ENCODE results near the gene EIF3L. TPM values are rescaled to one million over a fixed set of nuclear protein-coding genes. Genes with fewer than 3 reads are reported as not detected.

EIF3L gene
- total and polyA plus RNA-seq, 10 of the 15 experiments (the other 5 are each of a cell fraction or from before 2014, with no cell fraction given) = 294 to 1,037 (median 618) TPM

DNA sequence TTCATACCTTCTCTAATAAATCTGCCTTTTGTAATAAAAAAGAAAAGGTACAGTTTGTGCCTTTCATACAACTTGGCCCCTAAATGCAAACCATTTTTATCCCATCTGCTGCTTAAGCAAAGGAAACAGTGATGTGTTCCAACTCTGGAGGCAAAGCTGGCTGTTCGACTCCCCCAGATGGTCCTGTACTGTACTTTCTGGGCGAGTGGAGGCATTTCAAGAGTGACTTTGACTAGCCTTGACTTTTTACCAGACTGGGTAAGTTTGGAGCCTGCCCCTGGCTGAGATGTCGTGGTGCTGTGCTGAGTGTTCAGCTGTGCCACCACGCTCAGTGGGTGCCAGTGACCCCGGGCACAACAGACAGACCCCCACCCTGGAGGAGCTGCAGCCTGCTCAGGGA, 67.1 kb downstream of the EIF3L start:
- Histone ChIP-seq H3K27ac (ENCODE audit: control insufficient read depth, insufficient read depth) (no peak overlapping the region), H3K36me3 (ENCODE audit: control insufficient read depth in 2 of 2, insufficient read depth in 2 of 2, low read length in 1 of 2) (peaks cover 0 to 3% of the 10 kb centered on the region in 2 experiments; a peak in 2 of 4 replicates), H3K79me2 (ENCODE audit: control insufficient read depth, insufficient read depth, low read length) (no peaks in the 10 kb centered on the region), H3K4me3 (no peak overlapping the region), H3K9ac (ENCODE audit: control insufficient read depth, insufficient read depth, low read length) (no peak overlapping the region), H3K9me3 (replicated peaks; ENCODE audit: control insufficient read depth, insufficient read depth, low read length) (no peaks in the 10 kb centered on the region), H3K27me3 (replicated peaks in 1 of 2; ENCODE audit: control insufficient read depth in 2 of 2, insufficient read depth in 2 of 2, low read length in 1 of 2) (no peaks in the 10 kb centered on the region), H3K4me2 (ENCODE audit: control insufficient read depth, insufficient read depth) (no peak overlapping the region), H3K4me1 (ENCODE audit: control insufficient read depth, insufficient read depth, low read length) (no peaks in the 10 kb centered on the region), H2AFZ (ENCODE audit: control insufficient read depth, low read depth, low read length) (no peak overlapping the region), H4K20me1 (ENCODE audit: control insufficient read depth, insufficient read depth) (no peaks in the 10 kb centered on the region)
- ChIA-PET POLR2A (no interaction called here), RAD21 (ENCODE audit: unreplicated experiment) (no interaction called here), SMC1A (ENCODE audit: uncharacterized antibody, unreplicated experiment) (interaction anchor here (0.9 to 1.3 kb wide), 2 partner anchors 10 to 56 kb away, joined by 3 read pairs; partner anchors contain the start of gene MICALL1), CTCF (interaction anchor here (1.1 kb wide), 1 partner anchor 18 kb away, joined by 3 read pairs; no protein-coding TSS in a partner anchor)
- TF ChIP-seq DPF2 (IDR thresholded peaks at IDR 0.05) (no peak), CHD2 (IDR thresholded peaks at IDR 0.05; ENCODE audit: borderline replicate concordance, low read depth, low read length) (no peak), ZNF207 (IDR thresholded peaks at IDR 0.05; ENCODE audit: borderline replicate concordance) (no peak), ZNF622 (IDR thresholded peaks at IDR 0.05) (no peak), RELA (IDR thresholded peaks at IDR 0.05; ENCODE audit: borderline replicate concordance, partially characterized antibody) (no peak), SRF (IDR thresholded peaks at IDR 0.05; ENCODE audit: low read depth in 2 of 2, low read length in 2 of 2) (no peak), BRCA1 (IDR thresholded peaks at IDR 0.05; ENCODE audit: low read depth, low read length) (no peak), CBX5 (IDR thresholded peaks at IDR 0.05; ENCODE audit: low read depth) (no peak)
- TF ChIP-seq, protein P1, sequence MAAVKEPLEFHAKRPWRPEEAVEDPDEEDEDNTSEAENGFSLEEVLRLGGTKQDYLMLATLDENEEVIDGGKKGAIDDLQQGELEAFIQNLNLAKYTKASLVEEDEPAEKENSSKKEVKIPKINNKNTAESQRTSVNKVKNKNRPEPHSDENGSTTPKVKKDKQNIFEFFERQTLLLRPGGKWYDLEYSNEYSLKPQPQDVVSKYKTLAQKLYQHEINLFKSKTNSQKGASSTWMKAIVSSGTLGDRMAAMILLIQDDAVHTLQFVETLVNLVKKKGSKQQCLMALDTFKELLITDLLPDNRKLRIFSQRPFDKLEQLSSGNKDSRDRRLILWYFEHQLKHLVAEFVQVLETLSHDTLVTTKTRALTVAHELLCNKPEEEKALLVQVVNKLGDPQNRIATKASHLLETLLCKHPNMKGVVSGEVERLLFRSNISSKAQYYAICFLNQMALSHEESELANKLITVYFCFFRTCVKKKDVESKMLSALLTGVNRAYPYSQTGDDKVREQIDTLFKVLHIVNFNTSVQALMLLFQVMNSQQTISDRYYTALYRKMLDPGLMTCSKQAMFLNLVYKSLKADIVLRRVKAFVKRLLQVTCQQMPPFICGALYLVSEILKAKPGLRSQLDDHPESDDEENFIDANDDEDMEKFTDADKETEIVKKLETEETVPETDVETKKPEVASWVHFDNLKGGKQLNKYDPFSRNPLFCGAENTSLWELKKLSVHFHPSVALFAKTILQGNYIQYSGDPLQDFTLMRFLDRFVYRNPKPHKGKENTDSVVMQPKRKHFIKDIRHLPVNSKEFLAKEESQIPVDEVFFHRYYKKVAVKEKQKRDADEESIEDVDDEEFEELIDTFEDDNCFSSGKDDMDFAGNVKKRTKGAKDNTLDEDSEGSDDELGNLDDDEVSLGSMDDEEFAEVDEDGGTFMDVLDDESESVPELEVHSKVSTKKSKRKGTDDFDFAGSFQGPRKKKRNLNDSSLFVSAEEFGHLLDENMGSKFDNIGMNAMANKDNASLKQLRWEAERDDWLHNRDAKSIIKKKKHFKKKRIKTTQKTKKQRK (IDR thresholded peaks at IDR 0.05; ENCODE audit: low read depth, low read length) = no peak
- TF ChIP-seq, protein P2, sequence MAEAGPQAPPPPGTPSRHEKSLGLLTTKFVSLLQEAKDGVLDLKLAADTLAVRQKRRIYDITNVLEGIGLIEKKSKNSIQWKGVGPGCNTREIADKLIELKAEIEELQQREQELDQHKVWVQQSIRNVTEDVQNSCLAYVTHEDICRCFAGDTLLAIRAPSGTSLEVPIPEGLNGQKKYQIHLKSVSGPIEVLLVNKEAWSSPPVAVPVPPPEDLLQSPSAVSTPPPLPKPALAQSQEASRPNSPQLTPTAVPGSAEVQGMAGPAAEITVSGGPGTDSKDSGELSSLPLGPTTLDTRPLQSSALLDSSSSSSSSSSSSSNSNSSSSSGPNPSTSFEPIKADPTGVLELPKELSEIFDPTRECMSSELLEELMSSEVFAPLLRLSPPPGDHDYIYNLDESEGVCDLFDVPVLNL (IDR thresholded peaks at IDR 0.05; ENCODE audit: low read depth, low read length) = no peak
- TF ChIP-seq, protein P3, sequence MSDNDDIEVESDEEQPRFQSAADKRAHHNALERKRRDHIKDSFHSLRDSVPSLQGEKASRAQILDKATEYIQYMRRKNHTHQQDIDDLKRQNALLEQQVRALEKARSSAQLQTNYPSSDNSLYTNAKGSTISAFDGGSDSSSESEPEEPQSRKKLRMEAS (IDR thresholded peaks at IDR 0.05; ENCODE audit: low read depth, low read length) = no peak
- DNase-seq (ENCODE audit: low read depth, low spot score) (no peak), FAIRE-seq (no peak), ATAC-seq (no peak)
- in situ Hi-C loops (cut with MboI) (no loop called here), intact Hi-C loops (cut with micrococcal nuclease; ENCODE audit: unreplicated experiment) (no loop called here)
- 73% methylated on average over 5 of the region's 5 CpGs for WGBS (ENCODE audit: insufficient coverage, insufficient replicate concordance, low lambda C conversion rate, missing lambda C conversion rate)
- BruUV-seq (replicated peaks) = no TSS peak
